ENCODE data around the gene IDH2.

GRCh38 chr15:90143166-90143655 lies 40.9 kb upstream of the IDH2 start:
- TF ChIP-seq POLR2AphosphoS5 (IDR thresholded peaks at IDR 0.05): no peak
- TF ChIP-seq TAF1 (IDR thresholded peaks at IDR 0.05; ENCODE audit: low read depth): no peak
- TF ChIP-seq CTCF (IDR thresholded peaks at IDR 0.05; ENCODE audit: poor library complexity, severe bottlenecking): peak; percentile 67
- TF ChIP-seq SMC3 (conservative IDR thresholded peaks at IDR 0.05; ENCODE audit: poor library complexity): peak; percentile 67
- peak; percentile 68 for TF ChIP-seq RAD21 (conservative IDR thresholded peaks at IDR 0.05)
- TF ChIP-seq REST (IDR thresholded peaks at IDR 0.05; ENCODE audit: borderline replicate concordance): no peak
- TF ChIP-seq EP300 (conservative IDR thresholded peaks at IDR 0.05; ENCODE audit: poor library complexity, severe bottlenecking): no peak
- no peak for TF ChIP-seq EZH2 (IDR thresholded peaks at IDR 0.05; ENCODE audit: borderline replicate concordance, insufficient read depth, low read length, poor library complexity, severe bottlenecking)

All from neural cell (in vitro differentiated cells).